AG20443 (cell line): Measurements from ENCODE around the gene ALDH18A1.
A peak's percentile ranks its signal among the peaks of the same experiment; 100 is the strongest.
"Not testable (repeated sequence)": the region's sequence is repeated elsewhere in the genome, so short reads cannot be mapped to it uniquely, and the experiment has no call there.

ENCODE experiments used
- DNase-seq: peaks from one replicate; pipeline ENCODE4 v3.0.0; 2012; ENCODE audit warnings: low spot score, mixed read lengths

The ALDH18A1 gene

DNA sequence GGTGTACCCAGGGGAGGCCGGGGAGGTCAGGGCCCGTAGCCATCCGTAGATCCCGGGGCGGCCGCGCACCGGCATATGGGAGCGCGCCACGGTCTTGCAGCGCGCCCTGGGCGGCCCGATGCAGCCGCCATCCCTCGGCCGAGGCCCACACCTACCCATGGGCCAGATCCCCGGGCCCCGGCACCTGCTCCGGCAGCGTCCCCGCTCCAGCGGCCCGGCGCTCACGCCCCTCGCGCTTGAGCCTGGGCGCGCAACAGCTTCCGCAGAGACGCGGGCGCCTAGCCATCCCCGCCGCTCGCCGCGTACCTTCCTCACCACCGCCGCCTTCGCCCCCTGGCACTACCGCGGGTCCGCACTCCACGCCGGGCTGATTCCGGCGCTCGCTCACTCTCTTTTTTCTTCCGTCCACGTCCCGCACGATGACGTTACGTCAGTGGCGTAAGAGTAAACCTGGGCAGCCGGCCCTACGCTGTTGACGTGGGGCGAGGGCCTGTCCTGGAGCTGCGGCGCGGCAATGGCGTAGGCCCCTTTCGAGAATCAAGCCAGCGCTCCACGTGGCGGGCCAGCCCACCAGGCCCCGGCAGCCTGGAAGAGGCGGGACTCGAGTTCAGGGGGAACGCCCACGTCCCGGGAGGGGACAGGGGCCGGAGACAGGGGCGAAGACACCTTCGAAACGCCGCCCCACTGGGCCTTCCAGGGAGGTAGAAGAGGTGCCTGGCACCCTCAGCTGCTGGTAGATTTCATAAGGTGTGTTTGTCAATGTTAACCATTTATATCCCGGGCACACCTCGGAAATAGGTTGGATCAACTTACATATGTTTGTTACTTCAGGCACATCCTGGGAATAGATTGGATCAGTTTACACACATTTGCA is at the start of gene ALDH18A1:
TSS of gene ALDH18A1 (minus strand) at position 421 of the 874 bp plus-strand sequence. CDS start 3,334 bp downstream, outside the sequence.
- DNase-seq = peak; percentile 97

DNA sequence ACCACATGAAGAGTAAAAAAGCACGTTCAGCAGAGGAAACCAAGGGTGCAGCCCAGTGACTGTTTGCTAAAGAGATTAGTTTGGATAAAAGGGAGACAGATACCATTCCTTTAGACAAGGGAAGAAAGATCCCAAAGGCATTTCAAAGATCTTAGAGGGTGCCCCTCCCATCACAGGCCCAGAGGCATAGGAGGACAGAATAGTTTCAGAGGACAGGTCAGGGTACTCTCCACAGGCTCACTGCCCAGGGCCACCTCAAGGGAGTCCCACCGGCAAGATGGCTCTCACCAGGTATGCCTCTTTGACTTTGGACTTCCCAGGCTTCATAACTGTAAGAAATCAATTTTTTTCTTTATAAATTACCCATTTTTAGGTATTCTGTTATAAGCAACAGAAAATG is 41.9 kb upstream of the ALDH18A1 start:
- no peak for DNase-seq

DNA sequence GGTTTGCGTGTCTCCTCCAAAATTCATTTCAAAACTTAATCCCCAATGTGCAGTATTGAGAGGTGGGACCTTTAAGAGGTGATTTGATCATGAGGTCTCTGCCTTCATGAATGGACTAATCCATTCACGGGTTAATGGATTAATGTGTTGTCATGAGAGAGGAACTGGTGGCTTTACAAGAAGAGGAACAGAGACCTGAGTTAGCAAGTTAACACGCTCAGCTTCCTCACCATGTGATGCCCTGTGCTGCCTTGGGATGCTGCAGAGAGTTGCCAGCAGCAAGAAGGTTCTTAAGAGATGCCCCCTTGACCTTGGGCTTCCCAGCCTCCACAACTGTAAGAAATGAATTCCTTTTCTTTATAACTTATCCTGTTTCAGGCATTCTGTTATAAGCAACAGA is 40.9 kb upstream of the ALDH18A1 start:
- DNase-seq = no peak

DNA sequence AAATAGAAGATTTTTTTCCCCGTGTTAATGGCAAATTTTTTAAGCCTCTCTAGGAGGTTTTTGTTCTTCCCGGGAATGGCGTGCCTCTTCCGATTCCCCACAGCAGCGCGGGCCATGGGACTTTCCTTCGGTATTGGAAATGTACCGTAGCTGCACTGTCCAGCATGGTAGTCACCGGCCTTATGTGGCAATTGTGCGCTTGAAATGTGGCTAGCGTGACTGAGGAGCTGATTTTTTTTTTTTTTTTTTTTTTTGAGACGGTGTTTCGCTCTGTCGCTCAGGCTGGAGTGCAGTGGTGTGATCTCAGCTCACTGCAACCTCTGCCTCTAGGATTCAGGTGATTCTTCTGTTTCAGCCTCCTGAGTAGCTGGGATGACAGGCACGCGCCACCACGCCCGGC is 38.2 kb upstream of the ALDH18A1 start:
- no peak for DNase-seq

DNA sequence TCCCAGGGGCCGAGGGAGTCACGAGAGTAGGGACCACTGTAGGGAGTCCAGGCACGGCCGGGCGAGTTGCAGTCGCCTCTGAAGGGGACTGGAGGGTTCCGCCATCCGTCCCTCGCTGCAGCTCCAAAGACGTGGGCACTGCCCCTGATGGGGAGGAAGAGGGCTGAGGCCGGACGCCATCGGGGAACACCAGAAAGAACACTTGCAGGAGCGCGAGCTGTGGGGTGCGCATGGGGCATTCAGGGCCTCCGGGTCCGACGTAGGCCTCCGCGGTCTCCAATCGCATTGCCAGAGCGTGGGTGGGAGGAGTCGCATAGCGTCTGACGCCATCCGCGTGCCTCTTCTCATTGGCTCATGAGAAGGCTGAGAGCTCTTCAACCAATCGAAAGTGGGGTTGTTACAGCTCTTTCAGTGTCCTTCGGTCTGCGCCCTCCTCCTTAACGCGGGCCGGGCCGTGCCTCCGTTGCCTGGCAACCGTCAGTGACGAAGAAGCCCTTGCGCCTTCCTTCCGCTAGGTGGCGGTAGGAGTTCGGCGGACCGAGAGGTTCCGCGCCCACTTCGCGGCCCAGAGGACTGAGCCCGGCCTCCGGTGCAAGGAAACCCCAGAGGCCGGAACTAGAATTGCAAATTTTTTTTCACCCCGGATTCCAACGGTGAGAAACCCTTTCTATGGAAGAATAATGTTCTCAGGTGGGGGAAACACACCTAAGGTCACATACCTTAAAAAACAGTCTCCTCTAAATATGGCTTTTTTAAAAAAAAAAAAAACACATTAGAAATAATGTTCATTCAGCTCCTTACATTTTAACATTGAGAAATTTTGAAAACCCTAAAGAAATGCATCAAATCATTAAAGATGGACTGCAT is 37.4 kb upstream of the ALDH18A1 start, which contains the start of gene TCTN3:
TSS of gene TCTN3 (minus strand) at position 260 of the 867 bp plus-strand sequence. CDS start at position 232, 28 bp downstream.
- DNase-seq = peak; percentile 99

DNA sequence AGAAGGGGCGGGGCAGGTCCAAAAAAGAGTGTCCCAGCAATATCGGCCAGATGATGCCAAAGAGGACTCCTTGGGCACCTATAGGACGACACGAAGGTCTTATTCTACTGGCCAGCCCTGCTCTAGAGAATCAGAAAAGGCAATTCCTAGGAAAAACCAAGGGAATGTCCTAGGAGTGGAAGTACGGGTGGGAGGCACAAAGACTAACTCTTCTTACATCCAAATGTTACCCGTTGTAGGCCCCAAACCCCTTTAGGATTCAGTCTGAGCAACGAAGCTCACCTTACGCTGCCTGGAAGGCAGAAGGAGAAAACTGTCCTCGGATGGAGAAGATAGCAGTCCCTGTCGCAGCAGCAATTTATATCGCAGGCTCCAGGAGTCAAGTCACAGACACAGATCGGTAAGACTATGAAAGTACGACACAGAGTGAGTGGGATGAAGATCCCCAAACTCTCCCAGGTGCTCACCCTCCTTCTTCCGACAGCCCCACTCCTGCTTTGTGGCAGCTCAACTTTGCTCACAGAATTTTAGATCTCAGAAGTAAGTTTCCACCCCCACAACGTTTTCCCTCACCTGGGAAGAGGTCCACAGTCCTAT is 36.7 kb upstream of the ALDH18A1 start:
- DNase-seq = peak; percentile 14

DNA sequence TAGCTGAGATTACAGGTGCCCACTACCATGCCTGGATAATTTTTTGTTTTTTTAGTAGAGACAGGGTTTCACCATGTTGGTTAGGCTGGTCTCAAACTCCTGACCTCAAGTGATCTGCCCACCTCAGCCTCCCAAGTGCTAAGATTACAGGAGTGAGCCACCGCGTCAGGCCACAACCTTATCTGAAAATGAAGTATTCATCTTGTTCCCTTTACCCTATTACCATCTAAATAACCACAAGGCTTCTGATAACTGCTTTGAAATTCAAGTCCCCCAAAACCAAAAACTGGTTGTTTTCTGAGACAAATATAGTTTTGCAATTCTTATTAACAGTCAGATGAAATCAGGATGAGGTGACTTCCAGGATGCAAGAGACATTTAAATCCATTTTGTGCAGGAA is 34.8 kb upstream of the ALDH18A1 start:
- DNase-seq = no peak

DNA sequence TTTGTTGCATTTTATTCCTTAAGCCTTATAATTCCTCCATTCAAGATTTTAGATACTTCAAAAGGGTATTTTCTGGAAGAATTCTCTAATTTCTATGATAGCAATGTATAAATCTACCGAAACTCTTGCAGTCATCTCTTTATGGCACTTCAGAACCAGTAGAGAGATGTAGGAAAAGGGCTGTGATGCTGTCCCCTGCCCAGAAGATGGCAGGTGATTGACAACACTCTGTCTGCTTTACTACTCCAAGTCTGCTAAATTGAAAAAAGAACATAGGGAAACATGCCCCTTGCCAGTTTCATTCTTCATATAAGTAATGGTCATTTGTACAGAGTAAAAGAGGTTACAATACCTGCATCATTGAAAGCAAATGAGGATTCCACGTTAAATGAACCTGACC is 32.1 kb upstream of the ALDH18A1 start:
- DNase-seq = no peak

DNA sequence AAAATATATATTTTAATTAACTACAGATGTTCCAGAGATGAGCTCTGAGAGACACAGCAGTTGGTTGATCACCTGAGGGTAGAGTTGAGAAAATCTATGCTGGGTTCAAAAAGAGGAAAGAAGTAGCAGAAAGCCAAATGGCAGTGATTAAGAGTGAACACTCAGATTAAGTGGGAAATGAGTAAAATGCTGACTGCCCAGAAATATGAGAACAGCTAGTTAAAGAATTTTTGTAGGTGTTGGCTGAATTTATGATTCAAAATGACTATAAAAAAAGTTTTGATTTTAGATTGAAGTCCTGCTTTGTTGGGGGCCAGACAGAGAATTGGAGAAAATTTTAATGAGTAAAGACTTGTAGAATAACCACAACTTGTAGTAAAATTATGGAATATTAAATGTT is 27.5 kb upstream of the ALDH18A1 start:
- DNase-seq = no peak

DNA sequence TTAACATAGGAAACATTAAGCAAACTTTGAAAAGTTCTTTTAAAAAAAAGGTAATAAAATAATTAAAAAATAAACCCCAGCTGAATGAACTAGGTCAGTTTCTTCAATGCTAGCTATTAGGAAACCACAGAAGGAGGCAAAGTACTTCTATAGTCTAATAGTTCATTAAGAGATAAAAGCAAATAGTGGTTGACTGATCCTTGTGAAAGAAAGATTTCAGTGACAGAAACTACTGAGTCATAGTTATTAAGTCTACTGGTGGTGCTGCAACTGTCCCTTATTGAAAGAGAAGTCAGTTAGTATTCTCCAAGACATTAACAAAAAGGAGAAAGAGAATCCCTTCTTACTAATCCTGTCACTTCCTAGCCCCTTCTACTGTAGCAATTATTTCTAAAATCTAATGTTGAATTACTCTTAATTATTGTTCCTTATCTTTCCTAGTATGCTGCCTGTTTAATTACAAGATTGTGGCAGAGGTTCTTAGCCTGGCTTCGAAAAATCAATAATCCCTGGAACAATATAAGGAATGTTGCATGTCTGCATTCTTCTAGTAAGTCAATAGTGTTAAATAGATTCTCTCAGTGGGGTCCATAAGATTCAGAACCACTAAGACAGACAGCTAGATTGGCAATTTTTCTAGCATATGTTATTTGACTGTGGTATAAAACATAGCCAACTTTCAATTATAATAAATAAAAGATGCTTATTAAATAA is 19.0 kb upstream of the ALDH18A1 start:
- DNase-seq = no peak

DNA sequence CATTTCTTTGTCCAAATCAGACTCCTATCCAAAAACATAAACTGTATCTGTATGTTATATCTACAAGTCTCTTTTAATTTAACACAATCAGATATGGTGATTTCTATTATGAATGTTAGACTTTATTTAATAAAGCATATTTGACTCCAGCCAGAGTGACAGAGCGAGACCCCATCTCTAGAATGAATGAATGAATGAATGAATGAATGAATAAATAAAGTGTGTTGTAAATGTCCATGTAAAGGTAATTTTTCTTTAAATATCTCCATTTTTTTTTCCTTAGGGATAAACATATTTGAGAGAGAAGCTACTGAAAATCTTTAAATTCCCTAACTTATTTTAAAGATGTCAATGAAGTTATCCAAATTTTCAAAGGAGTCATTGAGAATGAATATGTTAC is 18.1 kb upstream of the ALDH18A1 start:
- no peak for DNase-seq

DNA sequence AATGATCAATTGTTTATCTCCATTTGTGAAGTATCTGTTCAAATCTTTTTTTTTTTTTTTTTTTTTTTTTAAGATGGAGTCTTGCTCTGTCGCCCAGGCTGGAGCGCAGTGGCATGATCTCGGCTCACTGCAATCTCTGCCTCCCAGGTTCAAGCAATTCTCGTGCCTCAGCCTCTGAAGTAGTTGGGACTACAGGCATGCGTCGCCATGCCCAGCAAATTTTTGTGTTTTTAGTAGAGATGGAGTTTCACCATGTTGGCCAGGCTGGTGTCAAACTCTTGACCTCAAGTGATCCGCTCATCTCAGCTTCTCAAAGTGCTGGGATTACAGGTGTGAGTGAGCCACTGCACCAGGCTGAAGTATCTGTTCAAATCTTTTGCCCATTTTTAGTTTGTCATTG is 16.1 kb upstream of the ALDH18A1 start:
- not testable (repeated sequence) for DNase-seq

DNA sequence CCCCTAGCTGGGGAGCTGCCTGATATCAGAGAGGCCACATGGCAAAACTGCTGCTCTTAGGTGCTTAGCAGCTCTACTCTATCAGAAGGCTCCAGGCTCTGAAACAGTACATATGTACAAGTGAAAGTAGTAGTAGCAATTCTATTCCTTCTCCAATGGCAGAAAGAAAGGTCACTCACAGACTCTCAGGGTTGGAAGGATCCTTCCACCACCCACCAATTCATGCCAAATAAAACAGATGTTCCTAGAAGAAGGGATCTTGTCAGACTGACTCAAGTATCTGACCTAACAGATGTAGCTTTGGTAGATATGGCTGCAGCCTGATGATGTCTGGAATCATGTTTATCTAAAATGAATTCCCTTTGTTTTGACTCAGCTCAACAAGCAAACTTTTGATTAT is 8.0 kb upstream of the ALDH18A1 start:
- DNase-seq = no peak

DNA sequence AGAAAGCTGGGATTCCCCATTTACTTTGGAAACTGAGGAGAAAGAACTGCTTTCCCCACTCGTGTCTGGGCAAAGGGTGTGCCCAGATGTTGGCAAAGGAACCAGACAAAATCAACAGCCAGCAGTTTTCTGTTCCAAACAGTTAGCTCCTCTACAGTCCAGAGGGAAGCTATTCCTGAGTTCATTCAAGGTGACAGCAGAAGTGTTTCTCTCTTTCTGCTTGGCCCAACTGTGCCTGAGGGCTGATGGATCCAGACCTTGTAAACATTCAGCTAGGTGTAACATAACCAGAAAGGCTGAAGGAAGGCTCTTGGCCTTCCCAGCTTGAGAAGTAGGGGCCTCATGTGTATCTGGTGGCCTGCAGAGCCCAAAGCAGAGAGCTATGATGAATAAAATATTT is 7.0 kb upstream of the ALDH18A1 start:
- no peak for DNase-seq

DNA sequence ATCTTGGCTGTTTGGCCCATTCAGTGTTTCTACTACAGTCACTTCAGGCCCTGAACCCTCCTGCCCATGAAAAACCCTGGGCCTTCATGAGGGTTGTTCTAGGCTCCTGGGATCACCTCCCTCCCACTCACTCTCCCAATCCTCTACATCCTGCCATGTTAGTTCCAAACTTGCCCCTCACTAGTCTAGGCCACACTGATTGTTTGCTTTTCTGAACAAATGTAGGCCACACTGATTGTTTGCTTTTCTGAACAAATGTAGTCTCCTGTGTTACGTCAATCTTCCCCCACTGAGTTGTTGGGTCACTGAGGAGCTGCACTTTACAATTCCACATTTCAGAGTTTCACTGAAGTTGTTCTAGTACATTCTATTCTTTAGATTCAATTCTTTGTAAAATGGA is 5.3 kb upstream of the ALDH18A1 start:
- DNase-seq = no peak

DNA sequence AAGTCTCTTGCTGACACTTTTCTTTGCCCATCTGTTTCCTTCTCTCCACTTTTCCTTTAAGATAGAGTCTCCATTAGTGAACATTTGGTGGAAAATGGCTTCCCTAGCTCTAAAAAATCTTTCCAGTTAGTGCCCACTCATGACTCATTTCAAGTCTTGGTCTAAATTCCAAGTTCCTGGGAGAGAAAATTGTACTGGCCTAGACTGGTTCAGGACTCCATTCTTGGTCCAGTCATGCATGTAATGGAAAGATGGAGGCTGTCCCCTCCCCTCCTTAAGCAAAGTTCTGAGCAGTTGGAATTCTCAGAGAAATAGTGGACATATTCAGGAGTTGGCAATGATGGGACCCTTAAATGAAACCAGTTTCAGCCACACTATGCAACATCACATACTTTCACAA is 3.8 kb upstream of the ALDH18A1 start:
- peak; percentile 46 for DNase-seq

DNA sequence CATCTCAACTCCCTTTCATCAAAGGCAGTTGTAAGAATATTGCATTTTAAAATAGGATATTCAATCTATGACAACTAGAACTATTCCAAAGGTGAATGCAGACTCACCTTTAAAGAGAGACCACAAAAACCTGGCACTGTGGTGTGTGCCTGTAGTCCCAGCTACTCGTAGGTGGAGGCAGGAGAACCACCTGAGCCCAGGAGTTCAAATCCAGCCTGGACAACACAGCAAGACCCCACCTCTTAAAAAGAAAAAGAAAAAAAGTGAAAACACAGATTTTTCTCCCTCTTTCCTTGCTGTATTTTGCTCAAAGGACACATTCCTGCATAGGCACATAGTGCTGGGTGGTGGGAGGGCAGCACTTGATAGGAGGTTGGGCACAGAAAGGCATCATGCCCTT is 739 bp upstream of the ALDH18A1 start:
- no peak for DNase-seq

DNA sequence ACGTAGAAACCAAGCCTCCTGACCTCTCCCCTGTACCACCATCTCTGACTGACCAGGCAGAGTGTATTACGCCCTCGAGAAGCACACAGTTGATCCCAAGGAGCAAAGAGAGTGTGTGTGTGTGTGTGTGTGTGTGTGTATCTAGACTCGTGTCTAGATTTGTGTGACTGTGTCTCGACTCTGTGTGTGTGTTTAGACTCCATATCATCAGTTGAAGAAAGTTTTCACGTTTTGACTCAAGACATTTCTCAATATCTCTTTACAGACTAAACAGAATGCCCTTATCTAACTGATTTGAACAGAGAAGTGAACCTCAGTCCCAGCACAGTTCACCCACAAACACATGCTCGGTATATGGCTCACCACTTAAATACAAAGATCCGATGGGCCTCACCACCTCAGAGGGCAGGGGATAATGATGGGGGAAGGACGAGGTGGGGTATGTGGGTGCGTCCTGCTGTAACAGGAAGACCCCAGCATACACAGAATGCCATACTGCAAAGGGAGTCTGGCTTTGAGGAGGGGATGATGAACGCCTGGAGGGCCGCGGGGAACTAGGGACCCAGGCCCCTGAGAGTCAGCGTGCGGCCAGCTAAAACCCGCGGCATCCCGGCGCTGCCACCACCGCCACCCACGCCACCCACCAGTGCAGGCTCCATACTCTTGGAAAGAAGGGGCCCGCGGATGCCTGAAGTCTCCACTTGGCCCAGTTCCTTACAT is 780 bp downstream of the ALDH18A1 start:
- peak; percentile 23 for DNase-seq

DNA sequence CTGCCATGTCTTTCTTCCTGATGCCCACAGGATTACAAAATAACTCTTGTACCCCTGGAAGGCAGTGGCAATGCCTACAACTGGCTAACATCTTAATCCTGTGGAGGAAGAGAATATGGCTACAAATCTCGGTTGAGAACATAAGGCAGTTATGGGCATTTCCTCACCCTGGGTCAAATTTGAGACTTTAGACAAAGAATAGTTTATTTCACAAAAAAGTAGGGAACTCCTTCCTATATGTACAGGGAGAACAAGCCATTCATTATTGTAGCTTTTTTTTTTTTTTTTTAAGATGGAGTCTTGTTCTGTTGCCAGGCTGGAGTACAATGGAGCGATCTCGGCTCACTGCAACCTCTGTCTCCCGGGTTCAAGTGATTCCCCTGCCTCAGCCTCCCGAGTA is 2.6 kb downstream of the ALDH18A1 start:
- DNase-seq = no peak

DNA sequence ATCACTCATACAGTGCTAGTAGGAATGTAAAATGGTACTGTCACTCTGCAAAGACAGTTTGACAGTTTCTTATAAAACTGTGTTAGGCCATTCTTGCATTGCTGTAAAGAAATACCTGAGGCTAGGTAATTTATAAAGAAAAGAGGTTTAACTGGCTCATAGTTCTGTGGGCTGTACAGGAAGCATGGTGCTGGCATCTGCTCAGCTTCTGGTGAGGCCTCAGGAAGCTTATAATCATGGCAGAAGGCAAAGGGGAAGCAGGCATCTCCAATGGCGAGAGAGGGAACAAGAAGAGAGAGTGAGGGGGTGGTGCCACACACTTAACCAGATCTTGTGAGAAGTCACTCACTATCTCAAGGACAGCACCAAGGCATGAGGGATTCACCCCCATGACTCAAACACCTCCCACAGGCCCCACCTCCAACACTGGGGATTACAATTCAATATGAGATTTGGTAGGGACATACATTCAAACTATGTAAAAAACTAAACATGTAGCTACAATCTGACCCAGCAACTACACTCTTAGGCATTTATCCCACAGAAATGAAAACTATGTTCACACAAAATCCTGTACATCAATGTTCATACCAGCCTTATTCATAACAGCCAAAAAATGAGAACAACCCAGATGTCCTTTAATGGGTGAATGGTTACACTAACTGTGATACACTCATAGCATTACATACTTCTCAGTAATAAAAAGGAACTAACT is 5.0 kb downstream of the ALDH18A1 start:
- no peak for DNase-seq

DNA sequence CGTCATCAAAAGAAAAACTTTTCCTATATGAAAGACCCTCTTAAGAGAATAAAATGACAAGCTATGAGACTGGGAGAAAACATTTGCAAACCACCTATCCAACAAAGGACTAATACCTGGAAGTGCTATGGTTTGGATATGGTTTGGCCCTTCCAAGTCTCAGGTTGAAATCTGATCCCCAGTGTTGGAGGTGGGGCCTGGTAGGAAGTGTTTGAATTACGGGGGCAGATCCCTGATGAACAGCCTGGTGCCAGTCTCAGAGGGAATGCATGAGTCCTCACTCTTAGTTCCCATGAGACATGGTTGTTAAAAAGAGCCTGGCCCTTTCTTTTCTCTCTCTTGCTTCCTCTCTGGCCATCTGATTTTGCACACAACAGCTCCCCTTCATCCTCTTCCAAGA is 6.3 kb downstream of the ALDH18A1 start:
- DNase-seq = no peak
